ENCODE data around the gene GPSM3. TPM values are rescaled to one million over a fixed set of nuclear protein-coding genes. Genes with fewer than 3 reads are reported as not detected.

Gene GPSM3
- total RNA-seq, 2 donors from 2014 or later: 12.9 to 25.0 TPM

GRCh38 chr6:32223258-32224235 lies 31.1 kb upstream of the GPSM3 start, which contains the start of gene NOTCH4:
Gene NOTCH4 (minus strand): TSS chr6:32224067. CDS start chr6:32223928, 139 bp downstream.
- H3K27ac Mint-ChIP-seq: no peak within 1 kb of the TSS
- DNase-seq: no peak
- peaks cover 5% of the 10 kb centered on the region for H3K4me1 Mint-ChIP-seq

GRCh38 chr6:32222333-32223230 lies 30.1 kb upstream of the GPSM3 start:
- no peak for TF ChIP-seq CTCF (conservative IDR thresholded peaks at IDR 0.05)
- Mint-ChIP-seq H3K9me3 (no peaks in the 10 kb centered on the region), H3K36me3 (ENCODE audit: low read depth) (no peaks in the 10 kb centered on the region), H3K4me1 (peaks cover 5% of the 10 kb centered on the region), H3K27me3 (ENCODE audit: insufficient read depth) (peaks cover 95% of the 10 kb centered on the region), H3K4me3 (no peak overlapping the region), H3K27ac (no peak overlapping the region)
- Histone ChIP-seq H3K27me3 (ENCODE audit: control insufficient read depth, insufficient read depth, low read length, poor library complexity, severe bottlenecking) (peaks cover 39% of the 10 kb centered on the region), H3K9me3 (ENCODE audit: control insufficient read depth, low read length) (no peaks in the 10 kb centered on the region), H3K27ac (ENCODE audit: low read depth, low read length) (no peak overlapping the region), H3K4me1 (ENCODE audit: control insufficient read depth, insufficient read depth, low read length) (no peaks in the 10 kb centered on the region), H3K4me3 (ENCODE audit: low read length) (no peak overlapping the region), H3K9ac (ENCODE audit: extremely low read depth, low read length, poor library complexity, severe bottlenecking) (no peak overlapping the region), H3K36me3 (ENCODE audit: control insufficient read depth, insufficient read depth, low read length) (no peaks in the 10 kb centered on the region)
- DNase-seq: no peak
- 91 to 92% methylated on average over 7 to 8 of the region's 8 CpGs for WGBS, 2 experiments (ENCODE audit: insufficient coverage in 1 of 2, insufficient read length in 1 of 2)

More at GRCh38 chr6:32223258-32224235, 31.1 kb upstream of the GPSM3 start, which contains the start of gene NOTCH4:
- no peaks in the 10 kb centered on the region for H3K9me3 Mint-ChIP-seq
- H3K27me3 Mint-ChIP-seq (ENCODE audit: insufficient read depth): peaks cover 98% of the 10 kb centered on the region
- H3K27ac ChIP-seq (ENCODE audit: low read depth, low read length): no peak within 1 kb of the TSS
- no peaks in the 10 kb centered on the region for H3K36me3 ChIP-seq (ENCODE audit: control insufficient read depth, insufficient read depth, low read length)
- no peaks in the 10 kb centered on the region for H3K36me3 Mint-ChIP-seq (ENCODE audit: low read depth)
- no peaks in the 10 kb centered on the region for H3K4me1 ChIP-seq (ENCODE audit: control insufficient read depth, insufficient read depth, low read length)
- no peak within 1 kb of the TSS for H3K4me3 ChIP-seq (ENCODE audit: low read length)
- H3K27me3 ChIP-seq (ENCODE audit: control insufficient read depth, insufficient read depth, low read length, poor library complexity, severe bottlenecking): peaks cover 47% of the 10 kb centered on the region
- no peak within 1 kb of the TSS for H3K9ac ChIP-seq (ENCODE audit: extremely low read depth, low read length, poor library complexity, severe bottlenecking)
- 76 to 78% methylated on average over 11 to 20 of the region's 20 CpGs for WGBS, 2 experiments (ENCODE audit: insufficient coverage in 1 of 2, insufficient read length in 1 of 2)
- TF ChIP-seq CTCF (conservative IDR thresholded peaks at IDR 0.05): no peak
- no peak within 1 kb of the TSS for H3K4me3 Mint-ChIP-seq
- H3K9me3 ChIP-seq (ENCODE audit: control insufficient read depth, low read length): no peaks in the 10 kb centered on the region

GRCh38 chr6:32220021-32220420 lies 27.6 kb upstream of the GPSM3 start:
- 80 to 90% methylated on average over 2 to 4 of the region's 4 CpGs for WGBS, 2 experiments (ENCODE audit: insufficient coverage in 1 of 2, insufficient read length in 1 of 2)
- H3K36me3 Mint-ChIP-seq (ENCODE audit: low read depth): no peaks in the 10 kb centered on the region
- H3K9ac ChIP-seq (ENCODE audit: extremely low read depth, low read length, poor library complexity, severe bottlenecking): no peak overlapping the region
- no peak overlapping the region for H3K4me3 Mint-ChIP-seq
- H3K4me3 ChIP-seq (ENCODE audit: low read length): no peak overlapping the region
- H3K27ac ChIP-seq (ENCODE audit: low read depth, low read length): no peak overlapping the region
- peaks cover 90% of the 10 kb centered on the region for H3K27me3 Mint-ChIP-seq (ENCODE audit: insufficient read depth)
- no peaks in the 10 kb centered on the region for H3K36me3 ChIP-seq (ENCODE audit: control insufficient read depth, insufficient read depth, low read length)
- DNase-seq: no peak
- TF ChIP-seq CTCF (conservative IDR thresholded peaks at IDR 0.05): no peak
- no peak overlapping the region for H3K27ac Mint-ChIP-seq
- no peaks in the 10 kb centered on the region for H3K4me1 ChIP-seq (ENCODE audit: control insufficient read depth, insufficient read depth, low read length)
- peaks cover 5% of the 10 kb centered on the region for H3K4me1 Mint-ChIP-seq
- H3K27me3 ChIP-seq (ENCODE audit: control insufficient read depth, insufficient read depth, low read length, poor library complexity, severe bottlenecking): peaks cover 13% of the 10 kb centered on the region
- H3K9me3 ChIP-seq (ENCODE audit: control insufficient read depth, low read length): no peaks in the 10 kb centered on the region
- H3K9me3 Mint-ChIP-seq: no peaks in the 10 kb centered on the region
